Activated T-helper 1 cell treated with Interleukin-2 at 50 U/mL for 16 hours (primary cell): ENCODE measurements around the gene MOB4.
"Not testable (repeated sequence)": the region's sequence is repeated elsewhere in the genome, so short reads cannot be mapped to it uniquely, and the experiment has no call there.

Experiments used
- DNase-seq: peaks from one replicate; pipeline ENCODE4 v3.0.0-alpha.2; 2020; ENCODE audit warnings: low read depth

MOB4 gene

GRCh38 chr2:197515739-197516392 is at the start of gene MOB4:
Gene MOB4, plus strand, starts transcription at chr2:197516066. Its CDS starts 21 bp downstream, at chr2:197516087.
- peak; percentile 93 for DNase-seq

- DNase-seq, result no peak
Observed at GRCh38 chr2:197472166-197472565, 43.7 kb upstream of the MOB4 start.

GRCh38 chr2:197477797-197478196 is 38.1 kb upstream of the MOB4 start:
- no peak for DNase-seq

- DNase-seq, result no peak
Observed at GRCh38 chr2:197480165-197481036, 35.5 kb upstream of the MOB4 start.

GRCh38 chr2:197484248-197484647 is 31.6 kb upstream of the MOB4 start:
- not testable (repeated sequence) for DNase-seq

GRCh38 chr2:197486175-197486574 is 29.7 kb upstream of the MOB4 start:
- DNase-seq, result no peak

- no peak for DNase-seq
Observed at GRCh38 chr2:197487385-197487784, 28.5 kb upstream of the MOB4 start.

GRCh38 chr2:197495433-197496134 is 20.3 kb upstream of the MOB4 start:
- DNase-seq, result no peak

- no peak for DNase-seq
Observed at GRCh38 chr2:197496695-197497094, 19.2 kb upstream of the MOB4 start.

- no peak for DNase-seq
Observed at GRCh38 chr2:197497326-197497725, 18.5 kb upstream of the MOB4 start.

GRCh38 chr2:197498235-197498936 is 17.5 kb upstream of the MOB4 start:
- DNase-seq, result no peak

- DNase-seq, result peak; percentile 18
Observed at GRCh38 chr2:197498937-197499593, 16.8 kb upstream of the MOB4 start.

GRCh38 chr2:197499594-197500502 is 16.0 kb upstream of the MOB4 start, which contains the start of the genes HSPD1 and HSPE1:
Gene HSPD1, minus strand, starts transcription at chr2:197499840. Its CDS starts 992 bp downstream, at chr2:197498848.
Gene HSPE1, plus strand, starts transcription at chr2:197500379. Its CDS starts 58 bp downstream, at chr2:197500437.
- peak; percentile 97 for DNase-seq

GRCh38 chr2:197500503-197501131 is 15.2 kb upstream of the MOB4 start:
- DNase-seq, result no peak

GRCh38 chr2:197502201-197502600 is 13.7 kb upstream of the MOB4 start:
- no peak for DNase-seq

- no peak for DNase-seq
Observed at GRCh38 chr2:197502685-197503084, 13.2 kb upstream of the MOB4 start.

- DNase-seq, result no peak
Observed at GRCh38 chr2:197504000-197504399, 11.9 kb upstream of the MOB4 start.

- DNase-seq, result no peak
Observed at GRCh38 chr2:197504512-197504911, 11.4 kb upstream of the MOB4 start.

GRCh38 chr2:197506658-197507057 is 9.2 kb upstream of the MOB4 start:
- DNase-seq, result no peak

- DNase-seq, result no peak
Observed at GRCh38 chr2:197513915-197514314, 2.0 kb upstream of the MOB4 start.
